ENCODE data around the gene GABARAPL2.

DNA sequence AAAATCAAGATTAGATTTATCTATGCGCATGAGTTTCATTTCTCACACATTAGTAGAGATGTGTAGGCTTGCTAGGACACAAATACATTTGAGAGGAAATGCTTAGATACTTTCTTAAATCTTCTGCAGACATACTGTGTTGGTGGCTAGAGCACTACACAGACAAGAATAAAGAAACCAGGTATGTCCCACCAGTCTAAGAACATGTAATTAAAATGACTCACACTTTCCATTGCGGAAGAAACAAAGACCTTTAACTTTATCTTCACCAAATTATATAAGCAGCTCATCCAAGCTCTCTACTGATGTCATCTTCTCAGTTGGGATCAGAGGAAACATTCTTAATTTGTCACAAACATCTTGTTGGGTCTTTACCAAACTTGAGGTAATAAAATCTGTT is 12.5 kb downstream of the GABARAPL2 start:
- TF ChIP-seq, protein P1, sequence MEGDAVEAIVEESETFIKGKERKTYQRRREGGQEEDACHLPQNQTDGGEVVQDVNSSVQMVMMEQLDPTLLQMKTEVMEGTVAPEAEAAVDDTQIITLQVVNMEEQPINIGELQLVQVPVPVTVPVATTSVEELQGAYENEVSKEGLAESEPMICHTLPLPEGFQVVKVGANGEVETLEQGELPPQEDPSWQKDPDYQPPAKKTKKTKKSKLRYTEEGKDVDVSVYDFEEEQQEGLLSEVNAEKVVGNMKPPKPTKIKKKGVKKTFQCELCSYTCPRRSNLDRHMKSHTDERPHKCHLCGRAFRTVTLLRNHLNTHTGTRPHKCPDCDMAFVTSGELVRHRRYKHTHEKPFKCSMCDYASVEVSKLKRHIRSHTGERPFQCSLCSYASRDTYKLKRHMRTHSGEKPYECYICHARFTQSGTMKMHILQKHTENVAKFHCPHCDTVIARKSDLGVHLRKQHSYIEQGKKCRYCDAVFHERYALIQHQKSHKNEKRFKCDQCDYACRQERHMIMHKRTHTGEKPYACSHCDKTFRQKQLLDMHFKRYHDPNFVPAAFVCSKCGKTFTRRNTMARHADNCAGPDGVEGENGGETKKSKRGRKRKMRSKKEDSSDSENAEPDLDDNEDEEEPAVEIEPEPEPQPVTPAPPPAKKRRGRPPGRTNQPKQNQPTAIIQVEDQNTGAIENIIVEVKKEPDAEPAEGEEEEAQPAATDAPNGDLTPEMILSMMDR (IDR thresholded peaks at IDR 0.05; ENCODE audit: low read depth, low read length) = no peak
- TF ChIP-seq EZH2phosphoT487 (IDR thresholded peaks at IDR 0.05; ENCODE audit: low read depth) = no peak
